Motor neuron (in vitro differentiated cells): Measurements from ENCODE around the gene TMED1. TPM values are rescaled to one million over a fixed set of nuclear protein-coding genes. Genes with fewer than 3 reads are reported as not detected.

Source experiments
- ATAC-seq, 8 experiments: fragments of 200-7000 bp; cut with Tn5 transposase; replicated peaks in 6 of 8; 2 replicates each; pipeline ENCODE4 v1.8.0; 2021; ENCODE audit warnings: mild to moderate bottlenecking in 8 of 8, moderate library complexity in 8 of 8
- H3K27ac ChIP-seq, 2 donors: fragments of 250-450 bp; sonication (Bioruptor Pico); 2 replicates each; pipeline ENCODE4 v1.9.0; 2021; ENCODE audit warnings: antibody characterized with exemption in 2 of 2, mild to moderate bottlenecking in 2 of 2, moderate library complexity in 1 of 2
- H3K4me1 ChIP-seq, 2 donors: fragments of 250-450 bp; sonication (Bioruptor Pico); replicated peaks in 1 of 2; 2 replicates each; pipeline ENCODE4 v1.6.1; 2021; ENCODE audit warnings: antibody characterized with exemption in 2 of 2, mild to moderate bottlenecking in 2 of 2, moderate library complexity in 1 of 2
- H3K4me3 ChIP-seq, 5 donors: fragments of 250-450 bp; sonication (Bioruptor Pico); 2 replicates each; pipeline ENCODE4 v1.9.0; 2021; ENCODE audit warnings: antibody characterized with exemption in 5 of 5, mild to moderate bottlenecking in 5 of 5, moderate library complexity in 4 of 5
- WGBS, 10 experiments: fragments of 450-650 bp; shearing (Covaris generic); methylation state at CpG; one replicate each; pipeline ENCODE4 v1.0.0; 2022; 5-methylcytosine and 5-hydroxymethylcytosine counted together
- in situ Hi-C, 9 experiments: fragments of 400-800 bp; cut with MboI; loops; one replicate each; pipeline ENCODE4 v1.15.0; 2021; ENCODE audit warnings: low sequenced_read_pairs in 9 of 9, low pct_unique_long_range_greater_than_20kb in 2 of 9; ENCODE audit not compliant: unreplicated experiment in 9 of 9
- total RNA-seq, 8 experiments: library from RNA; unstranded; fragments of 300-600 nt; gene quantifications; 2 replicates each; pipeline versions ENCODE4 v1.2.3 to v1.2.4, GENCODE V29; 2022

Gene TMED1
- total RNA-seq, 8 experiments from 2014 or later: 12.4 to 46.7 (median 21.4) TPM

DNA sequence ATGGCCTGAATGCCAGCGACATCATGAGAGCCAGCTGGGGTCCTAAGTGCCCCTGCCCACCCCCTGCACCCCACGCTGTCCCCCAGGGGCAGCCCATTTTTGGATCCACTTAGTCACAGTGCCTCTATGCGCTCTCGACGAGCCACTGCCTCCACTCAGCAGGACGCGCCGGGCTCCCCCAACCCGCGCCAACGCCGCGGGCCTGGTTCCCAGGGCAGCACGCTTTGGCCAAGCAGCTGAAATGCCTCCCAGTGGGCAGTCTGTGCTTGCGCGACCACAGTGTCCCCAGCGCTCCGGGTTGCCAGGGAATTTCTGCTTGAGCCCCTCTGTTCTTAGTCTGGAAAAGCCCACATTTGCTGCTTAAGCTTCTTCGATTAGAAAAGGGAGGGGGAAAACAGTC lies 39.4 kb downstream of the TMED1 start:
- Histone ChIP-seq H3K4me1 (no peaks in the 10 kb centered on the region), H3K27ac (no peak overlapping the region), H3K4me3 (no peak overlapping the region)
- in situ Hi-C loops: no loop called here
- no peak for ATAC-seq
- WGBS, 10 experiments: 83 to 100% (median 100%) methylated on average over 1 to 9 of the region's 19 CpGs; no CpG with 5 or more reads in 7 of the 10 experiments

GRCh38 chr19:10789866-10790265 lies 46.1 kb downstream of the TMED1 start:
- Histone ChIP-seq H3K4me1 (no peaks in the 10 kb centered on the region), H3K4me3 (no peak overlapping the region), H3K27ac (no peak overlapping the region)
- ATAC-seq: no peak
- in situ Hi-C loops: no loop called here
- 71 to 100% (median 100%) methylated on average over 1 to 8 of the region's 10 CpGs; no CpG with 5 or more reads in 2 of the 10 experiments for WGBS, 10 experiments

DNA sequence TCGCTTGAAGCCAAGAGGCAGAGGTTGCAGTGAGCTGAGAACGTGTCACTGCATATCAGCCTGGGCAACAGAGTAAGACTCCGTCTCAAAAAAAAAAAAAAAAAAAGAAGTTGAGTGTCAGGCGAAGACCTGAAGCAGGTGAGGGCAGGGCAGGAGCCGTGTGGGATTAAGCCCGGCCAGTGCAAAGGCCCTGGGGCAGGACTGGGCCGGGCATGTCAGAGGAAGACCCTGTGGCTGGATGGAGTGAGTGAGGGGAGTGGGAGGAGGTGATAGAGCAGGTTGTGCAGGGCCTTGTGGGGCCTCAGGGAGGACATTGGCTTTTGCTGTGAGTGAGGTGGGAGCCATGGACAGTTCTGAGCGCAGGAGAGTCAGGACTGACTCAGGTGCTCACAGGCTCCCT lies 47.9 kb downstream of the TMED1 start:
- Histone ChIP-seq H3K4me1 (no peaks in the 10 kb centered on the region), H3K27ac (no peak overlapping the region), H3K4me3 (no peak overlapping the region)
- 71 to 100% (median 100%) methylated on average over 1 to 3 of the region's 8 CpGs; no CpG with 5 or more reads in 4 of the 10 experiments for WGBS, 10 experiments
- in situ Hi-C loops: no loop called here
- ATAC-seq: no peak

DNA sequence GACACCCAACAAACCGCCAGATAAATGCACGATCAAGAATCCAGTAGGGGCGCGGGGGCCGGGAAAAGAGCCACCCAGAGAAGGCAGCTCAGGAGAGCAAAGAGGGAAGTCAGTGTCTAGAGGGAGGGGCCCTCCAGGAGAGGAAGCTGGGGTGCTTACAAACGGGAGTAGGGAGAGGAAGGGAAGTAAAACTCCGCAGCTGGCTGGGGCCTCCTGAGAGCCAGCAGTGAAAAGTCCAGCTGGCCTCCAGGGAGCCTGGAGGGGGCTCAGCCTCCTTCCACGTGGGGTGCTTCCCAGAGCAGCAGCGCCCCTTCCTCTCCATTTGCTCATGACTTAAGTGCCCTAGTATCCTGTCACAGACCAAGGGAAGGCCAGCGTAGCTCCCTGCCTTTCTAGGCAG lies 51.8 kb downstream of the TMED1 start:
- no peak for ATAC-seq
- no peaks in the 10 kb centered on the region for H3K4me1 ChIP-seq
- H3K27ac ChIP-seq: no peak overlapping the region
- no peak overlapping the region for H3K4me3 ChIP-seq
- in situ Hi-C loops: no loop called here
- WGBS, 10 experiments: 80 to 100% (median 100%) methylated on average over 1 to 5 of the region's 10 CpGs; no CpG with 5 or more reads in 5 of the 10 experiments

DNA sequence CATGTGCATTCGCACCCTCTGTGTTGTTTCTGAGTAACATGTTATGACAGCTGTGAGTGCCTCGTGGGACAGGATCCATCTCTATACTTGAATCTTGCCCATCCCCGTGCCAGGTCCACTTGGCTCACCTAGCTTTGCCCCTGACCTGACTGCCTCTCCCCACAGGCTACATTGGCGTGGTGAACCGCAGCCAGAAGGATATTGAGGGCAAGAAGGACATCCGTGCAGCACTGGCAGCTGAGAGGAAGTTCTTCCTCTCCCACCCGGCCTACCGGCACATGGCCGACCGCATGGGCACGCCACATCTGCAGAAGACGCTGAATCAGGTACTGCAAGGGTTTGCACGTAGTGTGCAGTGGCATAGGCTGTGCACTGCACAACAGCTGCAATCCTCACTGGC lies 53.2 kb downstream of the TMED1 start:
- in situ Hi-C loops: no loop called here
- Histone ChIP-seq H3K4me1 (no peaks in the 10 kb centered on the region), H3K4me3 (no peak overlapping the region), H3K27ac (no peak overlapping the region)
- ATAC-seq: no peak
- WGBS, 10 experiments: 96 to 100% (median 98%) methylated on average over 1 to 10 of the region's 13 CpGs; no CpG with 5 or more reads in 5 of the 10 experiments

Other genes with a start within 250 kb of the TMED1 start
- under 1 TPM in 3 of 8 experiments, not detected in 5; 0.52 to 0.81 (median 0.67) TPM for gene AP1M2, start 248.9 kb downstream of the TMED1 start, total RNA-seq
- gene SLC44A2, start 210.7 kb downstream of the TMED1 start, total RNA-seq: 100 to 1,000 TPM in 4 of 8 experiments, 10 to 100 TPM in 4; 18.6 to 157 (median 83.2) TPM
- gene ILF3, start 181.9 kb downstream of the TMED1 start, total RNA-seq: 100 to 1,000 TPM in 5 of 8 experiments, 10 to 100 TPM in 3; 44.8 to 286 (median 137) TPM
- gene QTRT1, start 134.8 kb downstream of the TMED1 start, total RNA-seq: 10 to 100 TPM; 29.1 to 71.9 (median 42.6) TPM
- gene DNM2, start 118.1 kb downstream of the TMED1 start, total RNA-seq: 100 to 1,000 TPM in 2 of 8 experiments, 10 to 100 TPM in 6; 23.2 to 128 (median 45.4) TPM
- gene C19orf38, start 12.2 kb upstream of the TMED1 start, total RNA-seq: 1 to 10 TPM in 3 of 8 experiments, under 1 TPM in 4, not detected in 1; 0.25 to 2.3 (median 0.50) TPM
- gene CARM1, start 35.3 kb upstream of the TMED1 start, total RNA-seq: 10 to 100 TPM; 23.8 to 62.4 (median 34.4) TPM
- gene YIPF2, start 92.4 kb upstream of the TMED1 start, total RNA-seq: 100 to 1,000 TPM in 2 of 8 experiments, 10 to 100 TPM in 6; 35.9 to 107 (median 58.1) TPM
- gene TIMM29, start 92.6 kb upstream of the TMED1 start, total RNA-seq: 10 to 100 TPM; 16.9 to 25.5 (median 21.4) TPM
- gene SMARCA4, start 124.8 kb upstream of the TMED1 start, total RNA-seq: 100 to 1,000 TPM in 7 of 8 experiments, 10 to 100 TPM in 1; 62.0 to 280 (median 164) TPM